HepG2 (cell line): ENCODE measurements around the gene GPR173. TPM values are rescaled to one million over a fixed set of nuclear protein-coding genes. Genes with fewer than 3 reads are reported as not detected.

Source experiments
- ATAC-seq: fragments of 200-7000 bp; cut with Tn5 transposase; 3 replicates; pipeline ENCODE4 v1.9.1; 2020; ENCODE audit warnings: mild to moderate bottlenecking, moderate library complexity
- BruUV-seq: library from RNA; stranded (reverse); fragments of 400-500 nt; replicated peaks from 2 replicates; lab custom pipeline; 2021; lab: Mats Ljungman, UMichigan
- CTCF ChIA-PET: fragments of 300-600 bp; formaldehyde crosslinking; extraction: SDS; loops from one replicate; lab custom pipeline; 2021; ENCODE audit warnings: low total read pairs, inconsistent platforms, low intra/inter-chr PET ratio; lab: Yijun Ruan, JAX
- POLR2A ChIA-PET: fragments of 350-600 bp; sonication (Branson Sonifier 250); formaldehyde crosslinking; loops from one replicate; lab custom pipeline; 2020; ENCODE audit warnings: antibody characterized with exemption, inconsistent platforms; lab: Yijun Ruan, JAX
- DNase-seq: peaks from one replicate; pipeline ENCODE4 v3.0.0-alpha.2; 2015; ENCODE audit warnings: low spot score
- FAIRE-seq: peaks from 3 replicates; lab custom pipeline; 2011; peaks lifted over from hg19 to GRCh38; lab: Jason Lieb, UNC
- H2AFZ ChIP-seq: one replicate; pipeline ENCODE4 v1.6.1; 2011; ENCODE audit warnings: low read length, inconsistent platforms
- H3K27ac ChIP-seq: fragments of 300-600 bp; 3 replicates; pipeline ENCODE4 v1.8.0; 2011; ENCODE audit warnings: mixed run types, mild to moderate bottlenecking, mixed read lengths, low read length, inconsistent platforms; ENCODE audit not compliant: insufficient read depth; ENCODE audit errors: extremely low read length
- H3K27me3 ChIP-seq, 2 experiments: fragments of 200-600 bp in 1 of 2; 2 replicates in 1 of 2; 3 replicates in 1 of 2; pipeline versions ENCODE4 v1.6.0 to v1.8.0; 2011; ENCODE audit warnings: low read length in 2 of 2, mild to moderate bottlenecking in 2 of 2, moderate library complexity in 2 of 2, inconsistent platforms in 1 of 2; ENCODE audit not compliant: insufficient read depth in 2 of 2, control insufficient read depth in 1 of 2
- H3K36me3 ChIP-seq, 2 experiments: fragments of 200-600 bp in 1 of 2; replicated peaks in 1 of 2; 2 replicates in 1 of 2; 3 replicates in 1 of 2; pipeline versions ENCODE4 v1.5.1 to v1.8.0; 2011; ENCODE audit warnings: low read length in 2 of 2, inconsistent platforms in 1 of 2; ENCODE audit not compliant: insufficient read depth in 2 of 2, control insufficient read depth in 1 of 2
- H3K4me1 ChIP-seq: 2 replicates; pipeline ENCODE4 v1.5.1; 2012; ENCODE audit warnings: low read length, inconsistent platforms; ENCODE audit not compliant: insufficient read depth
- H3K4me2 ChIP-seq: 2 replicates; pipeline ENCODE4 v1.6.0; 2011; ENCODE audit warnings: low read depth, low read length, inconsistent platforms
- H3K4me3 ChIP-seq, 3 experiments: fragments of 200-600 bp in 1 of 3; sonication (generic), shearing (Covaris generic) in 1 of 3; replicated peaks in 1 of 3; 2 replicates each; pipeline ENCODE4 v1.5.1; 2011 to 2016; ENCODE audit warnings: low read length in 3 of 3, inconsistent platforms in 2 of 3, low read depth in 2 of 3, mild to moderate bottlenecking in 2 of 3, control low read depth in 1 of 3, mixed read lengths in 1 of 3; ENCODE audit not compliant: insufficient read depth in 1 of 3
- H3K79me2 ChIP-seq: one replicate; pipeline ENCODE4 v1.6.1; 2011; ENCODE audit warnings: low read length, inconsistent platforms; ENCODE audit not compliant: insufficient read depth
- H3K9ac ChIP-seq: 2 replicates; pipeline ENCODE4 v1.6.0; 2011; ENCODE audit warnings: mild to moderate bottlenecking, low read depth, low read length, inconsistent platforms; ENCODE audit not compliant: insufficient read depth
- H3K9me3 ChIP-seq: 2 replicates; pipeline ENCODE4 v1.5.1; 2012; ENCODE audit warnings: mild to moderate bottlenecking, low read length
- H4K20me1 ChIP-seq: 2 replicates; pipeline ENCODE4 v1.6.0; 2011; ENCODE audit warnings: inconsistent platforms, mild to moderate bottlenecking, low read length, moderate library complexity; ENCODE audit not compliant: insufficient read depth
- ARID3A ChIP-seq: IDR thresholded peaks from 2 replicates; pipeline ENCODE4 v1.6.1; 2012; ENCODE audit warnings: low read depth, low read length, improper control_type of control experiment
- BHLHE40 ChIP-seq: IDR thresholded peaks from 2 replicates; pipeline ENCODE4 v1.6.1; 2011; ENCODE audit warnings: low read length, improper control_type of control experiment
- CREBL2 ChIP-seq: sonication (generic); formaldehyde crosslinking; IDR thresholded peaks from 2 replicates; pipeline ENCODE4 v1.8.1; 2023; ENCODE audit warnings: missing genetic modification reagents, mild to moderate bottlenecking, borderline replicate concordance
- GLI4 ChIP-seq: sonication (generic); formaldehyde crosslinking; IDR thresholded peaks from 2 replicates; pipeline ENCODE4 v1.5.1; 2020; ENCODE audit warnings: missing genetic modification reagents, mild to moderate bottlenecking, moderate library complexity, borderline replicate concordance
- ISX ChIP-seq: sonication (generic); formaldehyde crosslinking; conservative IDR thresholded peaks from 2 replicates; pipeline ENCODE4 v1.5.0; 2020; ENCODE audit warnings: missing genetic modification reagents
- MAF1 ChIP-seq: sonication (generic); formaldehyde crosslinking; IDR thresholded peaks from 2 replicates; pipeline ENCODE4 v1.5.0; 2020; ENCODE audit warnings: missing genetic modification reagents, borderline replicate concordance
- NR2C2 ChIP-seq: sonication (generic); formaldehyde crosslinking; IDR thresholded peaks from 2 replicates; pipeline ENCODE4 v1.4.0; 2020; ENCODE audit warnings: missing genetic modification reagents, mild to moderate bottlenecking, moderate library complexity, borderline replicate concordance
- SKI ChIP-seq: fragments of 450-650 bp; IDR thresholded peaks from one replicate; pipeline ENCODE4 v1.6.1; 2018; ENCODE audit warnings: mild to moderate bottlenecking; ENCODE audit not compliant: partially characterized antibody
- SKIL ChIP-seq: sonication (generic); formaldehyde crosslinking; IDR thresholded peaks from 2 replicates; pipeline ENCODE4 v1.8.0; 2022; ENCODE audit warnings: missing genetic modification reagents, mild to moderate bottlenecking, moderate library complexity, borderline replicate concordance
- ZBTB42 ChIP-seq: sonication (generic); formaldehyde crosslinking; IDR thresholded peaks from 2 replicates; pipeline ENCODE4 v1.5.0; 2020; ENCODE audit warnings: mild to moderate bottlenecking, missing genetic modification reagents
- ZHX1 ChIP-seq: sonication (generic); formaldehyde crosslinking; IDR thresholded peaks from 2 replicates; pipeline ENCODE4 v1.8.1; 2022; ENCODE audit warnings: low read depth, mild to moderate bottlenecking, missing genetic modification reagents
- ZNF136 ChIP-seq: sonication (generic); formaldehyde crosslinking; IDR thresholded peaks from 2 replicates; pipeline ENCODE4 v1.8.1; 2022; ENCODE audit warnings: low read depth, mild to moderate bottlenecking, moderate library complexity, missing genetic modification reagents
- ZNF724P ChIP-seq: sonication (generic); formaldehyde crosslinking; IDR thresholded peaks from 2 replicates; pipeline ENCODE4 v1.8.0; 2022; ENCODE audit warnings: missing genetic modification reagents, borderline replicate concordance
- ZNF740 ChIP-seq: sonication (generic); formaldehyde crosslinking; IDR thresholded peaks from 2 replicates; pipeline ENCODE4 v1.4.0; 2020; ENCODE audit warnings: missing genetic modification reagents
- WGBS: methylation state at CpG from one replicate; pipeline ENCODE4 v1.1.6; 2017; ENCODE audit warnings: low lambda C conversion rate; 5-methylcytosine and 5-hydroxymethylcytosine counted together
- in situ Hi-C: cut with HindIII; loops from 2 replicates; pipeline ENCODE4 v1.10.0; 2017; ENCODE audit warnings: low pct_unique_long_range_greater_than_20kb; ENCODE audit not compliant: extremely low pct_ligation_motif_present
- intact Hi-C: fragments of 100-400 bp; cut with micrococcal nuclease; formaldehyde crosslinking; loops from one replicate; pipeline ENCODE4 v1.10.0; 2022; ENCODE audit not compliant: unreplicated experiment
- polyA plus RNA-seq, 8 experiments: library from polyadenylated mRNA; depleted of rRNA in 3 of 8; stranded (reverse) in 7 of 8; unstranded in 1 of 8; fragments of >200 nt; fragmentation: Illumina TruSeq in 4 of 8; extraction: Trizol in 4 of 8; gene quantifications; 2 replicates each; pipeline versions ENCODE4 v1.2.1 to v1.2.3, GENCODE V29; 2011 to 2016; ENCODE audit warnings: low read depth in 4 of 8, missing spikeins in 1 of 8, mixed read lengths in 1 of 8; ENCODE audit not compliant: insufficient read depth in 1 of 8
- total RNA-seq, 5 experiments: library from RNA; depleted of rRNA; stranded (reverse); fragments of >200 nt; fragmentation: Illumina TruSeq; extraction: Trizol; gene quantifications; 2 replicates each; pipeline ENCODE4 v1.2.3, GENCODE V29; 2016; ENCODE audit warnings: low read depth in 1 of 5

GPR173 gene
- total and polyA plus RNA-seq, 2 of the 13 experiments (the other 11 are each of a cell fraction or from before 2014, with no cell fraction given), result 0.04 TPM; not detected in 1

- TF ChIP-seq ZHX1 (no peak), GLI4 (CRISPR knock-in tag) (no peak)
These were observed 3.6 kb upstream of the GPR173 start (continued) for GRCh38 chrX:53044995-53045394.

GRCh38 chrX:53047228-53047627 lies 1.4 kb upstream of the GPR173 start:
- Histone ChIP-seq H3K27me3 (no peaks in the 10 kb centered on the region), H3K9ac (no peak overlapping the region), H3K4me2 (no peak overlapping the region), H2AFZ (no peak overlapping the region), H3K36me3 (no peaks in the 10 kb centered on the region), H3K4me3 (no peak overlapping the region), H4K20me1 (no peaks in the 10 kb centered on the region), H3K9me3 (no peaks in the 10 kb centered on the region), H3K27ac (no peak overlapping the region), H3K79me2 (no peaks in the 10 kb centered on the region), H3K4me1 (no peaks in the 10 kb centered on the region)
- no peak for ATAC-seq
- no peak for TF ChIP-seq ARID3A
- TF ChIP-seq ZBTB42, result no peak
- TF ChIP-seq NR2C2 (CRISPR knock-in tag), result no peak
- no peak for TF ChIP-seq ZNF136
- TF ChIP-seq MAF1 (CRISPR knock-in tag), result no peak
- TF ChIP-seq SKI, result no peak
- no peak for TF ChIP-seq CREBL2 (CRISPR knock-in tag)
- no peak for TF ChIP-seq BHLHE40
- no peak for TF ChIP-seq ZNF740
- TF ChIP-seq SKIL (CRISPR knock-in tag), result no peak
- no peak for TF ChIP-seq ISX (CRISPR knock-in tag)
- TF ChIP-seq ZNF724P, result no peak
- ChIA-PET POLR2A (no interaction called here), CTCF (no interaction called here)
- no TSS peak for BruUV-seq
- intact Hi-C loops, result no loop called here
- FAIRE-seq, result no peak
- WGBS, result 59% methylated on average over 6 of the region's 6 CpGs
- no peak for DNase-seq
- in situ Hi-C loops, result no loop called here
